Activated CD4-positive, alpha-beta T cell treated with anti-CD3 and anti-CD28 coated beads, Interleukin-2, amount 50 U/mL, for 4 hours (primary cell): ENCODE results near the gene FXYD6.

Experiments
- DNase-seq, 2 experiments: peaks; one replicate each; pipeline ENCODE4 v3.0.0-alpha.2; 2020

Gene FXYD6

GRCh38 chr11:117827521-117828511, 48.6 kb downstream of the FXYD6 start:
- DNase-seq, result no peak

- DNase-seq, result no peak
Observed at GRCh38 chr11:117826832-117827231, 49.6 kb downstream of the FXYD6 start.

- DNase-seq, result no peak
Observed at GRCh38 chr11:117826190-117826570, 50.3 kb downstream of the FXYD6 start.

GRCh38 chr11:117825538-117826189, 50.8 kb downstream of the FXYD6 start:
- no peak for DNase-seq

GRCh38 chr11:117824571-117825537, 51.6 kb downstream of the FXYD6 start, which contains the start of gene FXYD2:
TSS of gene FXYD2 (minus strand) at chr11:117824744. CDS start at chr11:117824678, 66 bp downstream.
- no peak for DNase-seq

- DNase-seq, result no peak
Observed at GRCh38 chr11:117823946-117824420, 52.5 kb downstream of the FXYD6 start.

- DNase-seq, result peak in 1 of 2 experiments; percentile 33
Observed at GRCh38 chr11:117823294-117823945, 53.0 kb downstream of the FXYD6 start.

- peak; percentile 54 to 55 for DNase-seq
Observed at GRCh38 chr11:117822074-117823033, 54.1 kb downstream of the FXYD6 start.

- DNase-seq, result no peak
Observed at GRCh38 chr11:117821431-117821830, 55.0 kb downstream of the FXYD6 start.

- DNase-seq, result no peak
Observed at GRCh38 chr11:117820516-117820915, 55.9 kb downstream of the FXYD6 start.

GRCh38 chr11:117820071-117820470, 56.4 kb downstream of the FXYD6 start:
- DNase-seq, result no peak

GRCh38 chr11:117819096-117820040, 57.1 kb downstream of the FXYD6 start:
- DNase-seq, result no peak

- DNase-seq, result peak; percentile 42 to 45
Observed at GRCh38 chr11:117818041-117818873, 58.2 kb downstream of the FXYD6 start.

- DNase-seq, result peak; percentile 87 to 90
Observed at GRCh38 chr11:117817368-117818040, 59.0 kb downstream of the FXYD6 start.

- DNase-seq, result no peak
Observed at GRCh38 chr11:117816846-117817367, 59.6 kb downstream of the FXYD6 start.

- no peak for DNase-seq
Observed at GRCh38 chr11:117816151-117816741, 60.2 kb downstream of the FXYD6 start.

- peak; percentile 64 to 71 for DNase-seq
Observed at GRCh38 chr11:117815262-117815803, 61.1 kb downstream of the FXYD6 start.
